ENCODE results near the gene OCA2. TPM values are rescaled to one million over a fixed set of nuclear protein-coding genes. Genes with fewer than 3 reads are reported as not detected.

OCA2 gene
- polyA plus RNA-seq, 3 donors: not detected

DNA sequence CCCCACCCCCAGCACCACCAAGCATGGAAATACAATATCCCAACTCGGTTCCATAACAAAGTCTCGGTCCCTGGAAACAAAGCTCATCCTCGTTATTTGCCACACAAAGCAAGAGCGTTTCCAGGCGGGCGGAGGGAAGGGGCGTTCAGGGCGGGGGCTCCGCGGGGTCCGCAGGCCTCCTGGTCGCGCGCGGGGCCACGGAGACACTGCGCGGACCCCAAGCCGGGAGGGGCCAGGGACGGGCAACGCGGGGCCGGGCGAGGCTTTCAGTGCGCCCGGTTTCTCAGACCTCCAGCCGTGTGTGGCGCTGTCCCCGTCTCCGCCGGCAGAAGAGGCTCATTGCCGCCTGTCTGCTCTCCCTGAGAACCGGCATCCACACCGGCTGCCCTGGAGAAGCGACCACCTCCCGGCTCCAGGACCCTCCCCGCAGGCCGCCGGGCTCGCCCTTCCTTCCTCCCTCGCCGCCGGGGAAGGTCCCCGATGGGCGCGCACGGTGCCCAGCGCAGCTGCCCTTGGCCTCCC is 329.0 kb downstream of the OCA2 start:
- Histone ChIP-seq H2AFZ (ENCODE audit: insufficient read depth, low read depth, low read length, poor library complexity, severe bottlenecking) (no peak overlapping the region), H3K27me3 (ENCODE audit: control insufficient read depth in 2 of 2, insufficient read depth in 2 of 2, low read length in 2 of 2) (no peaks in the 10 kb centered on the region), H3K4me1 (ENCODE audit: control insufficient read depth in 1 of 2, insufficient read depth in 2 of 2, low read length in 2 of 2) (no peaks in the 10 kb centered on the region), H4K20me1 (ENCODE audit: insufficient read depth, low read length) (no peaks in the 10 kb centered on the region), H3K27ac (ENCODE audit: low read depth in 1 of 2, low read length in 2 of 2) (no peak overlapping the region), H3K4me3 (replicated peaks in 1 of 3; ENCODE audit: low read depth in 2 of 3, low read length in 3 of 3) (no peak overlapping the region), H3K36me3 (replicated peaks in 1 of 2; ENCODE audit: control insufficient read depth in 1 of 2, insufficient read depth in 2 of 2, low read length in 2 of 2) (no peaks in the 10 kb centered on the region), H3K9ac (ENCODE audit: insufficient read depth, low read length, poor library complexity, severe bottlenecking) (no peak overlapping the region), H3K4me2 (replicated peaks; ENCODE audit: extremely low read depth, low read length, poor library complexity, severe bottlenecking) (no peak overlapping the region), H3K79me2 (ENCODE audit: insufficient read depth, low read length) (no peaks in the 10 kb centered on the region), H3K9me3 (replicated peaks in 1 of 2; ENCODE audit: control insufficient read depth in 1 of 2, insufficient read depth in 1 of 2, low read length in 2 of 2) (peaks cover 69 to 70% of the 10 kb centered on the region in 2 donors)
- 88% methylated on average over 44 of the region's 48 CpGs for WGBS (ENCODE audit: insufficient coverage)
- no peaks in the 10 kb centered on the region for H3K4me1 Mint-ChIP-seq
- H3K27me3 Mint-ChIP-seq (ENCODE audit: low read depth in 3 of 3): peaks cover 0 to 3% (median 0%) of the 10 kb centered on the region in 3 donors
- peaks cover 27 to 64% (median 49%) of the 10 kb centered on the region in 7 donors for H3K9me3 Mint-ChIP-seq
- TF ChIP-seq, protein P1, sequence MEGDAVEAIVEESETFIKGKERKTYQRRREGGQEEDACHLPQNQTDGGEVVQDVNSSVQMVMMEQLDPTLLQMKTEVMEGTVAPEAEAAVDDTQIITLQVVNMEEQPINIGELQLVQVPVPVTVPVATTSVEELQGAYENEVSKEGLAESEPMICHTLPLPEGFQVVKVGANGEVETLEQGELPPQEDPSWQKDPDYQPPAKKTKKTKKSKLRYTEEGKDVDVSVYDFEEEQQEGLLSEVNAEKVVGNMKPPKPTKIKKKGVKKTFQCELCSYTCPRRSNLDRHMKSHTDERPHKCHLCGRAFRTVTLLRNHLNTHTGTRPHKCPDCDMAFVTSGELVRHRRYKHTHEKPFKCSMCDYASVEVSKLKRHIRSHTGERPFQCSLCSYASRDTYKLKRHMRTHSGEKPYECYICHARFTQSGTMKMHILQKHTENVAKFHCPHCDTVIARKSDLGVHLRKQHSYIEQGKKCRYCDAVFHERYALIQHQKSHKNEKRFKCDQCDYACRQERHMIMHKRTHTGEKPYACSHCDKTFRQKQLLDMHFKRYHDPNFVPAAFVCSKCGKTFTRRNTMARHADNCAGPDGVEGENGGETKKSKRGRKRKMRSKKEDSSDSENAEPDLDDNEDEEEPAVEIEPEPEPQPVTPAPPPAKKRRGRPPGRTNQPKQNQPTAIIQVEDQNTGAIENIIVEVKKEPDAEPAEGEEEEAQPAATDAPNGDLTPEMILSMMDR (IDR thresholded peaks at IDR 0.05): no peak
- DNase-seq: no peak
- H3K27ac Mint-ChIP-seq: no peak overlapping the region
- intact Hi-C loops (cut with micrococcal nuclease): no loop called here
- no peaks in the 10 kb centered on the region for H3K36me3 Mint-ChIP-seq
- H3K4me3 Mint-ChIP-seq: no peak overlapping the region

DNA sequence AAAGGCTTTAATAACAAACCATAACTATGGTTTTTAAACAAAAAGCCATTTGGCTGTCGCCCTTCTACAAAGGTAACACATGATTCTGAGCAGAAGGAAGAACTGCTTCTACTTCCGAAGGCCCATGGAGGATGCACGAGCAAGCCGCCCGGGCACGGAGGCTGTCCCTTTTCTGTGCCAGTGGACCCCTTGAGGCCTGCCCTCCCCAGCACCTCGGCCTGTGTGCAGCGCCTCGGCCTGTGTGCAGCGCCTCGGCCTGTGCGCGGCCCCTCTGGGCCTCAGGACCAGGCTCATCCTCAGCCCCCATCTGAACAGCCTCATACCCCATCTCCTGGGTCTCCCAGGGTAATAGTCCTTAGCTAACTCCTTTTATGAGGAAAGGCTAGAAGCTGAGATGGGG is 329.5 kb downstream of the OCA2 start:
- DNase-seq: no peak
- no peaks in the 10 kb centered on the region for H3K36me3 ChIP-seq (replicated peaks in 1 of 2; ENCODE audit: control insufficient read depth in 1 of 2, insufficient read depth in 2 of 2, low read length in 2 of 2)
- H3K4me1 Mint-ChIP-seq: no peaks in the 10 kb centered on the region
- no peaks in the 10 kb centered on the region for H3K36me3 Mint-ChIP-seq
- TF ChIP-seq, protein P1 (IDR thresholded peaks at IDR 0.05): no peak
- H3K4me1 ChIP-seq (ENCODE audit: control insufficient read depth in 1 of 2, insufficient read depth in 2 of 2, low read length in 2 of 2): no peaks in the 10 kb centered on the region
- H3K27ac ChIP-seq (ENCODE audit: low read depth in 1 of 2, low read length in 2 of 2): no peak overlapping the region
- intact Hi-C loops (cut with micrococcal nuclease): no loop called here
- peaks cover 0 to 2% (median 0%) of the 10 kb centered on the region in 3 donors for H3K27me3 Mint-ChIP-seq (ENCODE audit: low read depth in 3 of 3)
- no peak overlapping the region for H3K4me3 Mint-ChIP-seq
- H2AFZ ChIP-seq (ENCODE audit: insufficient read depth, low read depth, low read length, poor library complexity, severe bottlenecking): no peak overlapping the region
- H3K4me2 ChIP-seq (replicated peaks; ENCODE audit: extremely low read depth, low read length, poor library complexity, severe bottlenecking): no peak overlapping the region
- H3K4me3 ChIP-seq (replicated peaks in 1 of 3; ENCODE audit: low read depth in 2 of 3, low read length in 3 of 3): no peak overlapping the region
- no peaks in the 10 kb centered on the region for H3K27me3 ChIP-seq (ENCODE audit: control insufficient read depth in 2 of 2, insufficient read depth in 2 of 2, low read length in 2 of 2)
- no peak overlapping the region for H3K9ac ChIP-seq (ENCODE audit: insufficient read depth, low read length, poor library complexity, severe bottlenecking)
- H3K79me2 ChIP-seq (ENCODE audit: insufficient read depth, low read length): no peaks in the 10 kb centered on the region
- H3K9me3 Mint-ChIP-seq: peaks cover 26 to 63% (median 44%) of the 10 kb centered on the region in 7 donors
- H3K27ac Mint-ChIP-seq: no peak overlapping the region
- peaks cover 67 to 69% of the 10 kb centered on the region in 2 donors for H3K9me3 ChIP-seq (replicated peaks in 1 of 2; ENCODE audit: control insufficient read depth in 1 of 2, insufficient read depth in 1 of 2, low read length in 2 of 2)
- H4K20me1 ChIP-seq (ENCODE audit: insufficient read depth, low read length): no peaks in the 10 kb centered on the region
- 95% methylated on average over 11 of the region's 13 CpGs for WGBS (ENCODE audit: insufficient coverage)
